ENCODE data around the gene GALNT4. TPM values are rescaled to one million over a fixed set of nuclear protein-coding genes. Genes with fewer than 3 reads are reported as not detected.

The GALNT4 gene
- total and polyA plus RNA-seq, 10 of the 15 experiments (the other 5 are each of a cell fraction or from before 2014, with no cell fraction given), result 0.90 to 2.9 (median 1.8) TPM

DNA sequence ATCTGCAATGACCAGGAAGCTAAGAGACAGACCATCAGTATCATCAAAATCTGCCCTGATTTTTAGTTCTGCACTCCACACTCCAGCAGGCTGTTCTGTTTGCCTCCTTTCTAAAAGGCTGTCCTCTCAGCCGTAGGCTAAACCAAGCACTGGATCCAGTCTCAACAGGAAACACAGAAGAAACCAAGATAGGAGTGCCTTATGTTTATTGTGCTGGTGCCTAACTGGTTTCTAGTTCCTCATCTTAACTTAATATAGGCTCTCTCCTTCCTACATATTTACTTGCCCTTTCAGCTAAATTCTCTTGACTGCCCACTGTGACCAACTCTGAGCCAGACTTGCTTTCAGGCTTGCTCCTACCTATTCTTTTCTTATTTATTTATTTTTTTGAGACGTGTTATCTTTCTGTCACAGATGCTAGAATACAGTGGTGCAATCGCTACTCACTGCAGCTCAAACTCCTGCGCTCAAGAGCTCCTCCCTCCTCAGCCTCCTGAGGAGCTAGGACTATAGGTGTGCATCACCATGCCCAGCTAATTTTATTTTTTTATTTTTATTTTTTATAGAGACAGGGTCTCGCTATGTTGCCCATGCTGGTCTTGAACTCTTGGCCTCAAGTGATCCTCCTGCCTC lies 30.8 kb downstream of the GALNT4 start:
- Histone ChIP-seq H3K4me3 (no peak overlapping the region), H3K27ac (ENCODE audit: control insufficient read depth, insufficient read depth) (no peak overlapping the region), H3K27me3 (replicated peaks in 1 of 2; ENCODE audit: control insufficient read depth in 2 of 2, insufficient read depth in 2 of 2, low read length in 1 of 2) (no peaks in the 10 kb centered on the region), H3K79me2 (ENCODE audit: control insufficient read depth, insufficient read depth, low read length) (no peaks in the 10 kb centered on the region), H2AFZ (ENCODE audit: control insufficient read depth, low read depth, low read length) (no peak overlapping the region), H3K4me1 (ENCODE audit: control insufficient read depth, insufficient read depth, low read length) (peaks cover 3% of the 10 kb centered on the region; the same call in 1 of the 2 replicates), H4K20me1 (ENCODE audit: control insufficient read depth, insufficient read depth) (no peaks in the 10 kb centered on the region), H3K9ac (ENCODE audit: control insufficient read depth, insufficient read depth, low read length) (no peak overlapping the region), H3K36me3 (ENCODE audit: control insufficient read depth in 2 of 2, insufficient read depth in 2 of 2, low read length in 1 of 2) (no peaks in the 10 kb centered on the region), H3K4me2 (ENCODE audit: control insufficient read depth, insufficient read depth) (no peak overlapping the region; the same call in 1 of the 2 replicates), H3K9me3 (replicated peaks; ENCODE audit: control insufficient read depth, insufficient read depth, low read length) (no peaks in the 10 kb centered on the region)
- no peak for FAIRE-seq
- no TSS peak for BruUV-seq (replicated peaks)
- TF ChIP-seq IKZF1 (conservative IDR thresholded peaks at IDR 0.05), result no peak
- TF ChIP-seq, protein P1, sequence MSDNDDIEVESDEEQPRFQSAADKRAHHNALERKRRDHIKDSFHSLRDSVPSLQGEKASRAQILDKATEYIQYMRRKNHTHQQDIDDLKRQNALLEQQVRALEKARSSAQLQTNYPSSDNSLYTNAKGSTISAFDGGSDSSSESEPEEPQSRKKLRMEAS (IDR thresholded peaks at IDR 0.05; ENCODE audit: low read depth, low read length), result no peak
- TF ChIP-seq IRF4 (IDR thresholded peaks at IDR 0.05; ENCODE audit: low read depth, low read length), result no peak
- no peak for TF ChIP-seq KLF5 (IDR thresholded peaks at IDR 0.05; ENCODE audit: partially characterized antibody)
- TF ChIP-seq E2F4 (IDR thresholded peaks at IDR 0.05; ENCODE audit: low read depth, low read length), result no peak
- TF ChIP-seq CTCF (IDR thresholded peaks at IDR 0.05 in 2 of 3, conservative IDR thresholded peaks at IDR 0.05 in 1 of 3; ENCODE audit: control insufficient read depth in 2 of 3, extremely low read depth in 1 of 3, insufficient read depth in 1 of 3, low read depth in 3 of 3, low read length in 3 of 3), result no peak
- no peak for TF ChIP-seq ATF2 (IDR thresholded peaks at IDR 0.05; ENCODE audit: low read length)
- TF ChIP-seq ZBTB33 (IDR thresholded peaks at IDR 0.05), result no peak
- DNase-seq (ENCODE audit: low read depth, low spot score), result no peak
- intact Hi-C loops (cut with micrococcal nuclease; ENCODE audit: unreplicated experiment), result no loop called here
- no peak for ATAC-seq
- 78% methylated on average over 5 of the region's 5 CpGs for WGBS (ENCODE audit: insufficient coverage, insufficient replicate concordance, low lambda C conversion rate, missing lambda C conversion rate)
- POLR2A ChIA-PET, result no interaction called here
- SMC1A ChIA-PET (ENCODE audit: uncharacterized antibody, unreplicated experiment), result no interaction called here
- RAD21 ChIA-PET (ENCODE audit: unreplicated experiment), result no interaction called here
- in situ Hi-C loops (cut with MboI), result no loop called here
- CTCF ChIA-PET, result interaction anchor here (1.0 kb wide), 1 partner anchor 10 kb away, joined by 4 read pairs; no protein-coding TSS in a partner anchor
